Esophagus mucosa (tissue), 1 donor: ENCODE data around the gene MRPL24. TPM values are rescaled to one million over a fixed set of nuclear protein-coding genes. Genes with fewer than 3 reads are reported as not detected.
A peak's percentile ranks its signal among the peaks of the same experiment; 100 is the strongest.
"Not testable (repeated sequence)": the region's sequence is repeated elsewhere in the genome, so short reads cannot be mapped to it uniquely, and the experiment has no call there.

Experiments
- ATAC-seq: fragments of 200-7000 bp; cut with Tn5 transposase; one replicate; pipeline ENCODE4 v1.9.1; 2020
- total RNA-seq: library from RNA; stranded (reverse); gene quantifications from one replicate; pipeline ENCODE4 v1.2.4, GENCODE V29; 2023
- donor health status: DM: yes; HTN: yes; CAD: no.

MRPL24 gene
- 67.4 TPM for total RNA-seq

- ATAC-seq = peak; percentile 91
Observed at GRCh38 chr1:156740741-156741480, at the start of gene MRPL24. MRPL24 (minus strand) TSS chr1:156741088; CDS start chr1:156738704, 2,384 bp downstream.

- no peak for ATAC-seq
Observed at GRCh38 chr1:156789621-156790318, 48.9 kb upstream of the MRPL24 start.

GRCh38 chr1:156788136-156788535 is 47.2 kb upstream of the MRPL24 start:
- no peak for ATAC-seq

- ATAC-seq = no peak
Observed at GRCh38 chr1:156786640-156787039, 45.8 kb upstream of the MRPL24 start.

- no peak for ATAC-seq
Observed at GRCh38 chr1:156785458-156785857, 44.6 kb upstream of the MRPL24 start.

GRCh38 chr1:156781585-156782186 is 40.8 kb upstream of the MRPL24 start:
- ATAC-seq = no peak

GRCh38 chr1:156777573-156777972 is 36.7 kb upstream of the MRPL24 start:
- ATAC-seq = no peak

- ATAC-seq = no peak
Observed at GRCh38 chr1:156776942-156777341, 36.1 kb upstream of the MRPL24 start.

GRCh38 chr1:156775799-156776198 is 34.9 kb upstream of the MRPL24 start:
- no peak for ATAC-seq

- ATAC-seq = no peak
Observed at GRCh38 chr1:156773607-156774006, 32.7 kb upstream of the MRPL24 start.

GRCh38 chr1:156772728-156773497 is 32.0 kb upstream of the MRPL24 start:
- no peak for ATAC-seq

- no peak for ATAC-seq
Observed at GRCh38 chr1:156772222-156772621, 31.3 kb upstream of the MRPL24 start.

GRCh38 chr1:156768610-156769295 is 27.9 kb upstream of the MRPL24 start:
- no peak for ATAC-seq

GRCh38 chr1:156767879-156768604 is 27.2 kb upstream of the MRPL24 start:
- peak; percentile 4 for ATAC-seq

- ATAC-seq = peak; percentile 96
Observed at GRCh38 chr1:156767101-156767878, 26.4 kb upstream of the MRPL24 start, which contains the start of gene PRCC. PRCC (plus strand) TSS chr1:156767535; CDS start chr1:156767772, 237 bp downstream.

GRCh38 chr1:156766298-156767100 is 25.6 kb upstream of the MRPL24 start:
- ATAC-seq = peak; percentile 60

- no peak for ATAC-seq
Observed at GRCh38 chr1:156765666-156766065, 24.8 kb upstream of the MRPL24 start.

- not testable (repeated sequence) for ATAC-seq
Observed at GRCh38 chr1:156765136-156765535, 24.2 kb upstream of the MRPL24 start.

GRCh38 chr1:156760796-156761104 is 19.9 kb upstream of the MRPL24 start:
- no peak for ATAC-seq
